Measurements from ENCODE around the gene REM1. TPM values are rescaled to one million over a fixed set of nuclear protein-coding genes. Genes with fewer than 3 reads are reported as not detected.

REM1 gene
- total RNA-seq, 2 donors from 2014 or later = 0.66 to 1.0 TPM

DNA sequence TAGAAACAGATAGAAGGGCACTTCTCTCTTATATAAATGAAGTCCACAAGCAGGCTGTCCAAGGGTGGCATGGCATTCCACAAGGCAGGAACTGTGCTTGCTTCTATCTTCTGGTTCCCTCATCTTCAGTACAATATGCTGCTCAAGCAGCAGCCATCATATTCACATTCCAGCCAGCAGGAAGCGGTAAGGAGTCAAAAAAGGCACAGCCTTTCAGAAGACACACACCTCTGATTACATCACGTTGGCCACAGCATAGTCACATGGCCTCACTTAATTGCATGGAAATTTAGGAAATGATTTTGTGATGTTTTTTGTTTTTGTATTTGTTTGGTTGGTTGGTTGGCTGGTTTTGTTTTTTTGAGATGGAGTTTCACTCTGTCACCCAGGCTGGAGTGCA lies 19.0 kb downstream of the REM1 start:
- no peak overlapping the region for H3K4me3 ChIP-seq
- H3K36me3 ChIP-seq (replicated peaks in 1 of 2; ENCODE audit: insufficient read depth in 1 of 2, low read depth in 2 of 2) = no peaks in the 10 kb centered on the region
- H3K27me3 ChIP-seq = no peaks in the 10 kb centered on the region
- ATAC-seq = no peak
- H3K27ac ChIP-seq = no peak overlapping the region
- TF ChIP-seq, protein P1, sequence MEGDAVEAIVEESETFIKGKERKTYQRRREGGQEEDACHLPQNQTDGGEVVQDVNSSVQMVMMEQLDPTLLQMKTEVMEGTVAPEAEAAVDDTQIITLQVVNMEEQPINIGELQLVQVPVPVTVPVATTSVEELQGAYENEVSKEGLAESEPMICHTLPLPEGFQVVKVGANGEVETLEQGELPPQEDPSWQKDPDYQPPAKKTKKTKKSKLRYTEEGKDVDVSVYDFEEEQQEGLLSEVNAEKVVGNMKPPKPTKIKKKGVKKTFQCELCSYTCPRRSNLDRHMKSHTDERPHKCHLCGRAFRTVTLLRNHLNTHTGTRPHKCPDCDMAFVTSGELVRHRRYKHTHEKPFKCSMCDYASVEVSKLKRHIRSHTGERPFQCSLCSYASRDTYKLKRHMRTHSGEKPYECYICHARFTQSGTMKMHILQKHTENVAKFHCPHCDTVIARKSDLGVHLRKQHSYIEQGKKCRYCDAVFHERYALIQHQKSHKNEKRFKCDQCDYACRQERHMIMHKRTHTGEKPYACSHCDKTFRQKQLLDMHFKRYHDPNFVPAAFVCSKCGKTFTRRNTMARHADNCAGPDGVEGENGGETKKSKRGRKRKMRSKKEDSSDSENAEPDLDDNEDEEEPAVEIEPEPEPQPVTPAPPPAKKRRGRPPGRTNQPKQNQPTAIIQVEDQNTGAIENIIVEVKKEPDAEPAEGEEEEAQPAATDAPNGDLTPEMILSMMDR (IDR thresholded peaks at IDR 0.05) = peak in 3 of 7 experiments; percentile 23 to 26 (median 23)
- no peak for TF ChIP-seq POLR2A (IDR thresholded peaks at IDR 0.05)
- 37 to 50% methylated on average over 2 of the region's 2 CpGs for WGBS, 2 donors
- intact Hi-C loops (cut with DNase I) = no loop called here
- no peaks in the 10 kb centered on the region for H3K9me3 ChIP-seq
- DNase-seq = peak in 1 of 4 donors; percentile 33
- peaks cover 10% of the 10 kb centered on the region for H3K4me1 ChIP-seq

DNA sequence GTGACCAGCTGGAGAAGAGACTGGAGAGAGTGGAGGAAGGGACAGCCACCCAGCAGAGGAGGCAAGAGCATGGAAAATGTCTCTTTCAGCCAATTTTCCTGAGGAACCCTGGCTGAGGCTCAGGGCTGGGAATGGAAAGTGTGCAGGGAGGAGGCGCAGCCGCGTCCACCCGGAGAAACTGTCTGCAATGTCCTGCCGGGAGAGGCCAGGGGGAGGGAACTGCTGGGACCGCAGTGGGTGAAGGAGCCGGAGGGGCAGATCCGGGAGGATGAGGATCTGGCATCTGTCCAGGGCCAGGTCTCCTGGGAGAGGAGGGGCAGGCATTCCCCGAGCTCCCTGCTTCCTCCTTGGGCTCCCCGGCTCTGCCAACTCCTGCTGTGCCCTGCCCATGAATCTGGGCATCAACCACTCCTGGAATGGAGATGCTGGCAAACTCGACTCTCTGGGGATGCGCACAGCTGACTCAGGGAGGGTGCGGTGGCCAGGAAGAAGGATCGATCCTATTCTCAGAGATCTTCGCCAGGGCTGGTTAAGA lies 21.7 kb downstream of the REM1 start:
- no peak for TF ChIP-seq POLR2A (IDR thresholded peaks at IDR 0.05)
- TF ChIP-seq, protein P1 (IDR thresholded peaks at IDR 0.05) = no peak
- WGBS, 2 donors = 35 to 44% methylated on average over 13 to 15 of the region's 15 CpGs
- DNase-seq = peak; percentile 23 to 47 (median 28)
- intact Hi-C loops (cut with DNase I) = no loop called here
- Histone ChIP-seq H3K4me3 (no peak overlapping the region), H3K27ac (no peak overlapping the region), H3K9me3 (no peaks in the 10 kb centered on the region), H3K27me3 (no peaks in the 10 kb centered on the region), H3K36me3 (replicated peaks in 1 of 2; ENCODE audit: insufficient read depth in 1 of 2, low read depth in 2 of 2) (no peaks in the 10 kb centered on the region), H3K4me1 (peaks cover 10% of the 10 kb centered on the region)
- peak; percentile 35 for ATAC-seq

DNA sequence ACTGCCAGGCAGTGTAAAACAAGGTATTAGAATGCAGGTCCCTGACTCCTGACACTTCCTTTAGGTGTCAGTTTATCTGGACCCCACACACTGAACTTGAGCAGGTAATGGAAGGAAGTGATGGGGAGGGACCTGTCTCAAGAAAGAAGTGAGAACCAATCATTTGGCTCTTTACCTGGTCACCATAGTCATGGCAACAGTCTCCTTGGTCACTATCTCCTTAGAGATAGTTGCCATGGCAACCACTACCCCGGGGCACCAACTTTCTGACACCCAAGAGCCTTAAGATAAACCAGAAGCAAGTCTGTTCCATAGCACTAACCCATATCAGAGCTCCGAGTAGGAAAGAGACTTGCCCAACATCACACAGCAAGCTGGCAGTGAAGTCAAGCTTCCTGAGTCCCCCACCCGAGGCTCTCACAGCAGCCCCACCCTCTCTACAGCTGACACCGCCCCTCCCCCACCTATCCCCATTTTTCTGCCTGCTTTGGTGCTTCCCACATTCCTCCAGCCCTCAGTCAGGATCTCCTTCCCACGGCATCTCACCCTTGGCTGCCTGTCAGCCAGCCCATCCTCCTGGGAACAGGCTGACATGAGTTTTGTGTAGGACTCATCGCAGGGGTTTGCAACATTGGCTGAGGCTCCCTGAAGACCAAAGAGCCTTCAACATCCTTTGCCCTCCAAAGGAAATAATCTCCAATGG lies 22.9 kb downstream of the REM1 start:
- WGBS, 2 donors = 26 to 31% methylated on average over 6 of the region's 6 CpGs
- no peak overlapping the region for H3K4me3 ChIP-seq
- no peak for ATAC-seq
- intact Hi-C loops (cut with DNase I) = no loop called here
- no peaks in the 10 kb centered on the region for H3K27me3 ChIP-seq
- H3K36me3 ChIP-seq (replicated peaks in 1 of 2; ENCODE audit: insufficient read depth in 1 of 2, low read depth in 2 of 2) = no peaks in the 10 kb centered on the region
- peaks cover 10% of the 10 kb centered on the region for H3K4me1 ChIP-seq
- H3K27ac ChIP-seq = no peak overlapping the region
- peak in 1 of 4 donors; percentile 13 for DNase-seq
- H3K9me3 ChIP-seq = no peaks in the 10 kb centered on the region
- TF ChIP-seq, protein P1 (IDR thresholded peaks at IDR 0.05) = no peak
- no peak for TF ChIP-seq POLR2A (IDR thresholded peaks at IDR 0.05)

GRCh38 chr20:31500527-31500926 lies 25.4 kb downstream of the REM1 start:
- no peaks in the 10 kb centered on the region for H3K36me3 ChIP-seq (replicated peaks in 1 of 2; ENCODE audit: insufficient read depth in 1 of 2, low read depth in 2 of 2)
- DNase-seq (no peak), ATAC-seq (no peak)
- WGBS, 2 donors = 17 to 42% methylated on average over 1 of the region's 1 CpG
- no peaks in the 10 kb centered on the region for H3K27me3 ChIP-seq
- intact Hi-C loops (cut with DNase I) = no loop called here
- H3K27ac ChIP-seq = no peak overlapping the region
- TF ChIP-seq, protein P1 (IDR thresholded peaks at IDR 0.05) = no peak
- TF ChIP-seq POLR2A (IDR thresholded peaks at IDR 0.05) = no peak
- no peaks in the 10 kb centered on the region for H3K9me3 ChIP-seq
- H3K4me3 ChIP-seq = no peak overlapping the region
- peaks cover 10% of the 10 kb centered on the region for H3K4me1 ChIP-seq

Data from body of pancreas (tissue), 4 donors.